GM23338 (cell line): ENCODE measurements around the gene RET. TPM values are rescaled to one million over a fixed set of nuclear protein-coding genes. Genes with fewer than 3 reads are reported as not detected.

Experiments used
- ATAC-seq: fragments of 200-7000 bp; cut with Tn5 transposase; 3 replicates; pipeline ENCODE4 v1.9.1; 2020
- DNase-seq: peaks from one replicate; pipeline ENCODE4 v3.0.0-alpha.2; 2015; ENCODE audit warnings: low spot score
- H2AFZ ChIP-seq: fragments of 200-600 bp; sonication (generic); 2 replicates; pipeline ENCODE4 v1.8.0; 2016; ENCODE audit warnings: antibody characterized with exemption, mild to moderate bottlenecking, moderate library complexity
- H3F3A ChIP-seq: fragments of 200-600 bp; sonication (generic); replicated peaks from 2 replicates; pipeline ENCODE4 v1.8.0; 2017; ENCODE audit warnings: antibody characterized with exemption, mixed run types, low read depth
- H3K27ac ChIP-seq: fragments of 200-600 bp; sonication (generic); 2 replicates; pipeline ENCODE4 v1.6.1; 2016; ENCODE audit warnings: low read depth
- H3K27me3 ChIP-seq: fragments of 200-600 bp; sonication (generic); 2 replicates; pipeline ENCODE4 v1.8.0; 2016; ENCODE audit warnings: mild to moderate bottlenecking, mixed run types, moderate library complexity; ENCODE audit not compliant: insufficient read depth
- H3K36me3 ChIP-seq: fragments of 200-600 bp; sonication (generic); 2 replicates; pipeline ENCODE4 v1.8.0; 2016; ENCODE audit warnings: mild to moderate bottlenecking; ENCODE audit not compliant: insufficient read depth
- H3K4me1 ChIP-seq: fragments of 200-600 bp; sonication (generic); 2 replicates; pipeline ENCODE4 v1.8.0; 2016; ENCODE audit warnings: mild to moderate bottlenecking, moderate library complexity; ENCODE audit not compliant: insufficient read depth
- H3K4me2 ChIP-seq: fragments of 200-600 bp; sonication (generic); 2 replicates; pipeline ENCODE4 v1.7.1; 2017; ENCODE audit warnings: mixed run types
- H3K4me3 ChIP-seq: fragments of 200-600 bp; sonication (generic); 2 replicates; pipeline ENCODE4 v1.6.1; 2016; ENCODE audit warnings: mixed run types
- H3K79me2 ChIP-seq: fragments of 200-600 bp; sonication (generic); replicated peaks from 2 replicates; pipeline ENCODE4 v1.8.0; 2017; ENCODE audit warnings: mild to moderate bottlenecking; ENCODE audit not compliant: insufficient read depth
- H3K9me2 ChIP-seq: fragments of 200-600 bp; sonication (generic); 2 replicates; pipeline ENCODE4 v1.8.0; 2017; ENCODE audit not compliant: insufficient read depth
- H4K20me1 ChIP-seq: fragments of 200-600 bp; sonication (generic); replicated peaks from 2 replicates; pipeline ENCODE4 v1.8.0; 2017; ENCODE audit warnings: mild to moderate bottlenecking; ENCODE audit not compliant: insufficient read depth
- H3K27ac Mint-ChIP-seq: 2 replicates; pipeline ENCODE4 v1.8.0; 2020; ENCODE audit warnings: inconsistent platforms, mild to moderate bottlenecking, moderate library complexity, mixed read lengths
- H3K27me3 Mint-ChIP-seq: 3 replicates; pipeline ENCODE4 v1.8.0; 2022; ENCODE audit warnings: low read depth, mild to moderate bottlenecking, moderate library complexity, mixed read lengths, inconsistent platforms; ENCODE audit not compliant: insufficient read depth, poor library complexity
- H3K36me3 Mint-ChIP-seq: 3 replicates; pipeline ENCODE4 v1.8.0; 2021; ENCODE audit warnings: low read depth, mild to moderate bottlenecking, inconsistent platforms, moderate library complexity, mixed read lengths
- H3K4me1 Mint-ChIP-seq: 3 replicates; pipeline ENCODE4 v1.8.0; 2020; ENCODE audit warnings: mild to moderate bottlenecking, inconsistent platforms, mixed read lengths
- H3K4me3 Mint-ChIP-seq: 3 replicates; pipeline ENCODE4 v1.8.0; 2021; ENCODE audit warnings: moderate library complexity, mild to moderate bottlenecking, inconsistent platforms, mixed read lengths
- H3K9me3 Mint-ChIP-seq: 3 replicates; pipeline ENCODE4 v1.8.0; 2020; ENCODE audit warnings: moderate library complexity, mild to moderate bottlenecking, inconsistent platforms, mixed read lengths
- ETS1 ChIP-seq: IDR thresholded peaks from 2 replicates; pipeline ENCODE4 v1.6.1; 2016; ENCODE audit warnings: antibody characterized with exemption
- EZH2 ChIP-seq: fragments of 200-600 bp; sonication (generic); IDR thresholded peaks from one replicate; pipeline ENCODE4 v1.8.0; 2017; ENCODE audit warnings: antibody characterized with exemption, mild to moderate bottlenecking, low read depth; ENCODE audit not compliant: unreplicated experiment
- EZH2phosphoT487 ChIP-seq: fragments of 200-600 bp; sonication (generic); IDR thresholded peaks from one replicate; pipeline ENCODE4 v1.8.1; 2018; ENCODE audit warnings: antibody characterized with exemption; ENCODE audit not compliant: unreplicated experiment
- JUNB ChIP-seq: IDR thresholded peaks from one replicate; pipeline ENCODE4 v1.6.1; 2016; ENCODE audit warnings: antibody characterized with exemption; ENCODE audit not compliant: unreplicated experiment
- NANOG ChIP-seq: IDR thresholded peaks from 2 replicates; pipeline ENCODE4 v1.6.1; 2016; ENCODE audit warnings: antibody characterized with exemption, borderline replicate concordance
- POLR2AphosphoS5 ChIP-seq: IDR thresholded peaks from 2 replicates; pipeline ENCODE4 v1.6.1; 2016; ENCODE audit warnings: antibody characterized with exemption, low read depth
- STAT1 ChIP-seq: IDR thresholded peaks from one replicate; pipeline ENCODE4 v1.6.1; 2016; ENCODE audit warnings: antibody characterized with exemption; ENCODE audit not compliant: unreplicated experiment
- ZNF114 ChIP-seq: fragments of 250-450 bp; sonication (Bioruptor Pico); IDR thresholded peaks from 2 replicates; pipeline ENCODE4 v1.5.0; 2020; ENCODE audit warnings: mild to moderate bottlenecking, moderate library complexity
- ZNF331 ChIP-seq: fragments of 250-450 bp; sonication (Bioruptor Pico); IDR thresholded peaks from 2 replicates; pipeline ENCODE4 v1.5.0; 2020; ENCODE audit warnings: low read depth, mild to moderate bottlenecking, moderate library complexity
- ZNF462 ChIP-seq: fragments of 250-450 bp; sonication (Bioruptor Pico); IDR thresholded peaks from 2 replicates; pipeline ENCODE4 v1.5.0; 2020; ENCODE audit warnings: mild to moderate bottlenecking, moderate library complexity
- polyA plus RNA-seq: library from polyadenylated mRNA; unstranded; fragments of >200 nt; fragmentation: Nextera tagmentation; extraction: Ambion mirVana; gene quantifications from 2 replicates; pipeline ENCODE4 v1.2.1, GENCODE V29; 2016
- total RNA-seq: library from RNA; depleted of rRNA; stranded (reverse); fragments of >200 nt; shearing (Covaris generic); gene quantifications from 2 replicates; pipeline ENCODE4 v1.2.3, GENCODE V29; 2014
- TF ChIP-seq, protein P1 (sequence below), 2 experiments: fragments of 200-600 bp in 1 of 2; sonication (generic) in 1 of 2; conservative IDR thresholded peaks; 2 replicates each; pipeline versions ENCODE4 v1.5.1 to v1.6.1; 2016 to 2017; ENCODE audit warnings: antibody characterized with exemption in 2 of 2, low read depth in 2 of 2, mild to moderate bottlenecking in 2 of 2, moderate library complexity in 1 of 2

The RET gene
- total and polyA plus RNA-seq, 2 experiments from 2014 or later = 5.5 to 9.8 TPM

DNA sequence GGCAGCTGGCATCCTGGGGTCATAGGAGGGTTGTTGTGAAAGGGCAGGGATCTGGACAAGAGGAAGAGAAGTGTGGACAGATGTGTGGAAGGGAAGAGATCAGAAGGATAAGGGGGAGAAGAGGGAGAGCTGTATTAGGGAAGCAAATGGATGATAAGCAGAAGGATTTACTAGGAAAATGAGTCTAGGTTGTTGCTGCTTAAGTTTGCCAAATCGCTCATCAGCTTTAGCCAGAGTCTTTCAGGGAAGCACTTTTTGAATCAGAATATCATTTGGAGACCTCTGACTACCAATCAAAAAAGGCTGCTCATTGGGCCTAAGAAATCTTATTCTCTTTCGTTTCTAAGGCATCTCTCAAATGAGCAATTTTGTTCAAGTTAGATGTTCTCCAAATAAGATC lies 58.8 kb downstream of the RET start:
- H3K36me3 ChIP-seq = no peaks in the 10 kb centered on the region
- no peak overlapping the region for H3K4me3 ChIP-seq
- DNase-seq = no peak
- H4K20me1 ChIP-seq = peaks cover 9% of the 10 kb centered on the region
- peaks cover 12% of the 10 kb centered on the region for H3K79me2 ChIP-seq
- 0 out of 2 replicates have a peak, but pooled peaks cover 3% of the 10 kb centered on the region for H3K4me1 ChIP-seq
- Mint-ChIP-seq H3K27me3 (peaks cover 14% of the 10 kb centered on the region), H3K36me3 (no peaks in the 10 kb centered on the region), H3K9me3 (no peaks in the 10 kb centered on the region; the same call in 2 of the 3 replicates), H3K4me3 (no peak overlapping the region; the same call in 2 of the 3 replicates), H3K27ac (no peak overlapping the region), H3K4me1 (peaks cover 9% of the 10 kb centered on the region; the same call in 2 of the 3 replicates)
- no peak overlapping the region for H2AFZ ChIP-seq
- H3K9me2 ChIP-seq = no peaks in the 10 kb centered on the region
- no peak overlapping the region for H3K27ac ChIP-seq
- ATAC-seq = no peak
- 0 out of 2 replicates have a peak, but pooled peaks cover 4% of the 10 kb centered on the region for H3F3A ChIP-seq
- TF ChIP-seq JUNB = no peak
- no peak for TF ChIP-seq POLR2AphosphoS5
- no peak for TF ChIP-seq ETS1
- TF ChIP-seq ZNF462 (CRISPR knock-in tag) = no peak
- TF ChIP-seq STAT1 = no peak
- TF ChIP-seq ZNF114 = no peak
- TF ChIP-seq ZNF331 = no peak
- TF ChIP-seq EZH2 = no peak
- no peak for TF ChIP-seq NANOG
- TF ChIP-seq EZH2phosphoT487 = no peak
- TF ChIP-seq, protein P1, sequence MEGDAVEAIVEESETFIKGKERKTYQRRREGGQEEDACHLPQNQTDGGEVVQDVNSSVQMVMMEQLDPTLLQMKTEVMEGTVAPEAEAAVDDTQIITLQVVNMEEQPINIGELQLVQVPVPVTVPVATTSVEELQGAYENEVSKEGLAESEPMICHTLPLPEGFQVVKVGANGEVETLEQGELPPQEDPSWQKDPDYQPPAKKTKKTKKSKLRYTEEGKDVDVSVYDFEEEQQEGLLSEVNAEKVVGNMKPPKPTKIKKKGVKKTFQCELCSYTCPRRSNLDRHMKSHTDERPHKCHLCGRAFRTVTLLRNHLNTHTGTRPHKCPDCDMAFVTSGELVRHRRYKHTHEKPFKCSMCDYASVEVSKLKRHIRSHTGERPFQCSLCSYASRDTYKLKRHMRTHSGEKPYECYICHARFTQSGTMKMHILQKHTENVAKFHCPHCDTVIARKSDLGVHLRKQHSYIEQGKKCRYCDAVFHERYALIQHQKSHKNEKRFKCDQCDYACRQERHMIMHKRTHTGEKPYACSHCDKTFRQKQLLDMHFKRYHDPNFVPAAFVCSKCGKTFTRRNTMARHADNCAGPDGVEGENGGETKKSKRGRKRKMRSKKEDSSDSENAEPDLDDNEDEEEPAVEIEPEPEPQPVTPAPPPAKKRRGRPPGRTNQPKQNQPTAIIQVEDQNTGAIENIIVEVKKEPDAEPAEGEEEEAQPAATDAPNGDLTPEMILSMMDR (conservative IDR thresholded peaks at IDR 0.05; ENCODE audit: low read depth in 2 of 2) = no peak
- peaks cover 34% of the 10 kb centered on the region for H3K27me3 ChIP-seq
- no peak overlapping the region for H3K4me2 ChIP-seq
